Fibroblast of villous mesenchyme (primary cell): ENCODE measurements around the gene S100A4. TPM values are rescaled to one million over a fixed set of nuclear protein-coding genes. Genes with fewer than 3 reads are reported as not detected.
A peak's percentile ranks its signal among the peaks of the same experiment; 100 is the strongest.

Source experiments
- DNase-seq: peaks from one replicate; pipeline ENCODE4 v3.0.0-alpha.2; 2010; ENCODE audit warnings: low read depth
- H3K4me3 ChIP-seq: 2 replicates; pipeline ENCODE4 v1.5.1; 2011; ENCODE audit warnings: low read depth, mild to moderate bottlenecking, low read length
- CTCF ChIP-seq: IDR thresholded peaks from 2 replicates; pipeline ENCODE4 v1.5.1; 2012; ENCODE audit warnings: low read depth, mild to moderate bottlenecking, low read length; ENCODE audit not compliant: insufficient read depth
- total RNA-seq: library from RNA; depleted of rRNA; stranded (reverse); fragments of >200 nt; gene quantifications from 2 replicates; pipeline ENCODE4 v1.2.3, GENCODE V29; 2012

The S100A4 gene
- total RNA-seq, 1 donor: 507 TPM

DNA sequence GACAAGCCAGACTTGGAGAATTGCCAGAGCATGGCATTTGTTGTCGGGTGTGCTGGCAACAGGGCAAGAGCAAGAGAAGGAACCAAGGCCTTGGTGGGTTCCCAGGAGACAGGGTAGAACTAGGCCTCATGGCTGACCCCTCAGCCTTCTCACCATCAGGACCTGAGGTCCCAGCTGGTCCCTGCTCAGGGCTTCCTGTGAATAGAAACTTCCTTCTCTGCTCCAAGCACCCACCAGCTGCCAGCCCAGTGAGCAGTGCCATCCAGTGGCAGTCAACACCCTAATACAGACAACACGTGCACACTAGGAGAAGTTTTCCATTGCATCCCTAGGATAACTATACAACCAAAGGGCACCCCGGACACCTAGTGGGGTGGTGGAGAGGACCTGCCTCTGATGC lies 32.6 kb downstream of the S100A4 start:
- H3K4me3 ChIP-seq: no peak overlapping the region
- no peak for TF ChIP-seq CTCF
- no peak for DNase-seq

GRCh38 chr1:153510984-153511410 lies 34.6 kb downstream of the S100A4 start:
- no peak overlapping the region for H3K4me3 ChIP-seq
- peak; percentile 81 for DNase-seq
- peak; percentile 97 for TF ChIP-seq CTCF

- no peak overlapping the region for H3K4me3 ChIP-seq
- TF ChIP-seq CTCF: peak; percentile 70
- no peak for DNase-seq
These were observed 35.8 kb downstream of the S100A4 start for GRCh38 chr1:153509729-153510354.

DNA sequence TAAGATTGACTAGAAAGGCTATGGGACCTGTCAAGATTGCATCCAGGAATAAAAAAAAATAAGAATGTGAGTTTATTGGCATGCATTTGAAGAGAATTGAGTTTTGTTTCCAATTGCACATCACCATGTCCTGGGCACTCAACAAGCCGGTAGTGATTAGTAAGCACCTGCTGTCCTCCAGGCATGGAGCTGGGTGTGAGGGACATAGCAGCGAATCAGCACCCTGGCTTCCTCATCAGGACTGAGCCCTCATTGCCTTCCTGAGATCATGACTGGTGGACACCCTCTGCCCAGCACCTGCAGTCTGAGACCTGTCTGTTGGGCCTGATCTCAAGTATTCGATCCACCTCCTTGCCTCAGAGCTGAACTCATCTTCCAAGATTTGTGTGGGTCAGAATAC lies 36.6 kb downstream of the S100A4 start:
- no peak for DNase-seq

GRCh38 chr1:153507926-153508583 lies 37.6 kb downstream of the S100A4 start:
- DNase-seq: no peak
- no peak for TF ChIP-seq CTCF
- H3K4me3 ChIP-seq: no peak overlapping the region

More for the DNA sequence above, 36.6 kb downstream of the S100A4 start:
- H3K4me3 ChIP-seq: no peak overlapping the region
- TF ChIP-seq CTCF: no peak

GRCh38 chr1:153506831-153507413 lies 38.7 kb downstream of the S100A4 start:
- peak; percentile 93 for DNase-seq
- no peak for TF ChIP-seq CTCF
- no peak overlapping the region for H3K4me3 ChIP-seq
